Psoas muscle (tissue), 8 donors: ENCODE data around the gene GGCT. TPM values are rescaled to one million over a fixed set of nuclear protein-coding genes. Genes with fewer than 3 reads are reported as not detected.

Experiments used
- ATAC-seq, 4 donors: fragments of 200-7000 bp; cut with Tn5 transposase; one replicate each; pipeline ENCODE4 v1.9.1; 2020; ENCODE audit warnings: moderate library complexity in 3 of 4, mild to moderate bottlenecking in 2 of 4
- DNase-seq, 2 donors: peaks; one replicate each; pipeline ENCODE4 v3.0.0-alpha.2; 2020
- H3K27ac ChIP-seq: fragments of 200-600 bp; one replicate; pipeline ENCODE4 v1.8.0; 2022
- H3K27me3 ChIP-seq, 3 donors: fragments of 200-600 bp in 1 of 3; one replicate each; pipeline versions ENCODE4 v1.6.1 to v1.8.0; 2013 to 2022; ENCODE audit warnings: low read length in 2 of 3, mild to moderate bottlenecking in 2 of 3, moderate library complexity in 1 of 3; ENCODE audit not compliant: insufficient read depth in 3 of 3
- H3K36me3 ChIP-seq, 2 donors: fragments of 200-600 bp in 1 of 2; one replicate each; pipeline versions ENCODE4 v1.6.1 to v1.8.0; 2013 to 2022; ENCODE audit warnings: low read depth in 1 of 2, mild to moderate bottlenecking in 1 of 2, moderate library complexity in 1 of 2; ENCODE audit not compliant: insufficient read depth in 1 of 2
- H3K4me1 ChIP-seq: fragments of 200-600 bp; one replicate; pipeline ENCODE4 v1.8.0; 2022
- H3K4me3 ChIP-seq: fragments of 200-600 bp; one replicate; pipeline ENCODE4 v1.8.0; 2022; ENCODE audit warnings: mild to moderate bottlenecking
- H3K9me3 ChIP-seq: fragments of 200-600 bp; one replicate; pipeline ENCODE4 v1.8.0; 2022
- WGBS, 3 donors: extraction: QIAGEN DNeasy Blood & Tissue Kit; methylation state at CpG; one replicate each; pipeline versions ENCODE4 v1.1.6 to v1.1.7; 2013; 5-methylcytosine and 5-hydroxymethylcytosine counted together
- intact Hi-C, 2 donors: fragments of 100-400 bp; cut with DNase I; formaldehyde crosslinking; loops; one replicate each; pipeline versions ENCODE4 v1.11.0 to v1.14.2; 2022
- polyA plus RNA-seq, 3 donors: library from polyadenylated mRNA; stranded (reverse); fragments of 200-250 nt; gene quantifications; one replicate each; pipeline ENCODE4 v1.2.3, GENCODE V29; 2013
- total RNA-seq, 4 donors: library from RNA; stranded (reverse); fragmentation: NEBNext Ultra II Directional in 2 of 4; extraction: Animal tissue kit (Norgen Biotek cat#: 25700) in 2 of 4; gene quantifications; one replicate each; pipeline versions ENCODE4 v1.2.1 to v1.2.4, GENCODE V29; 2021 to 2023
- TF ChIP-seq, protein P1 (sequence below): fragments of 200-600 bp; IDR thresholded peaks from one replicate; pipeline ENCODE4 v1.8.0; 2022; ENCODE audit warnings: antibody characterized with exemption
- donor health status: healthy with polysubstance abuse.
- donor health status: DM: no; HTN: no; CAD: no; lungs with moderate emphysema.
- donor health status: Bipolar disorder and iron deficiency.
- donor health status: healthy.
- donor health status: DM: yes; HTN: yes; CAD: no.
- donor health status: DM: no; HTN: no; CAD: no.
- donor health status: DM: no; HTN: no; CAD: no.
- donor health status: DM: yes; HTN: yes; CAD: no.

The GGCT gene
- total and polyA plus RNA-seq, 7 donors: 16.2 to 55.7 (median 20.6) TPM

DNA sequence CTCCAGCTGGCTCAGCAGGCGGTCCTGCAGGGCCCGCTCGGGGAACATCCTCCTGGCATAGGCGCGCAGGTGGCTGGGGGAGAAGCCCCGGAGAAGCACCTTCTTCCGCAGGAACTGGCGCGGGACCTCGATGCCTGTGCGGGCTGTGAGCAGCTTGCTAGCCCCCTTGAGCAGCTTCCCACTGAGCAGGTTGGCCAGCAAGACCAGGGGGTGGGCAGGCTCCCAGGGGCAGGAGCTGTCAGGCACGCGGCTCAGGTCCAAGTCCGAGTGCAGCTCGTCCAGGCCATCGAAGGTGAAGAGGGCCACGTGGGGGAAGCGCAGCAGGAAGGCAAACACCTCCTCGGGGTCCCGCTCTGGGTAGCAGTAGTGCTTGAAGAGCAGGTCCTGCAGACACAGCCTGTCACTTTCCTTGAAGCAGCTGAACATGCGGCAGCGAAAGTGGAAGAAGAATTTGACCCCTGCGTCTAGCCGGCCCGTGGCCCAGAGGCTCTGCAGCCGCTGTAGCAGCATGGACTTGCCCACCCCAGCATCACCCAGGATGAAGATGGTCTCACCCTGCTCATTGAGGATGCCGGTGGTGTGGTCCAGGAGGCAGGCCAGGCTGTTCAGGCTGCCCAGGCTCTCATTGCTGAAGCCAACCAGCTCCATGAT is 52.2 kb downstream of the GGCT start:
- TF ChIP-seq, protein P1, sequence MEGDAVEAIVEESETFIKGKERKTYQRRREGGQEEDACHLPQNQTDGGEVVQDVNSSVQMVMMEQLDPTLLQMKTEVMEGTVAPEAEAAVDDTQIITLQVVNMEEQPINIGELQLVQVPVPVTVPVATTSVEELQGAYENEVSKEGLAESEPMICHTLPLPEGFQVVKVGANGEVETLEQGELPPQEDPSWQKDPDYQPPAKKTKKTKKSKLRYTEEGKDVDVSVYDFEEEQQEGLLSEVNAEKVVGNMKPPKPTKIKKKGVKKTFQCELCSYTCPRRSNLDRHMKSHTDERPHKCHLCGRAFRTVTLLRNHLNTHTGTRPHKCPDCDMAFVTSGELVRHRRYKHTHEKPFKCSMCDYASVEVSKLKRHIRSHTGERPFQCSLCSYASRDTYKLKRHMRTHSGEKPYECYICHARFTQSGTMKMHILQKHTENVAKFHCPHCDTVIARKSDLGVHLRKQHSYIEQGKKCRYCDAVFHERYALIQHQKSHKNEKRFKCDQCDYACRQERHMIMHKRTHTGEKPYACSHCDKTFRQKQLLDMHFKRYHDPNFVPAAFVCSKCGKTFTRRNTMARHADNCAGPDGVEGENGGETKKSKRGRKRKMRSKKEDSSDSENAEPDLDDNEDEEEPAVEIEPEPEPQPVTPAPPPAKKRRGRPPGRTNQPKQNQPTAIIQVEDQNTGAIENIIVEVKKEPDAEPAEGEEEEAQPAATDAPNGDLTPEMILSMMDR: no peak
- no peak overlapping the region for H3K27ac ChIP-seq
- WGBS, 3 donors: 80 to 92% (median 88%) methylated on average over 27 of the region's 27 CpGs
- H3K27me3 ChIP-seq: no peaks in the 10 kb centered on the region
- H3K9me3 ChIP-seq: no peaks in the 10 kb centered on the region
- intact Hi-C loops: no loop called here
- ATAC-seq (no peak), DNase-seq (no peak)
- peaks cover 0 to 75% of the 10 kb centered on the region in 2 donors for H3K36me3 ChIP-seq
- peaks cover 6% of the 10 kb centered on the region for H3K4me1 ChIP-seq
- H3K4me3 ChIP-seq: no peak overlapping the region

DNA sequence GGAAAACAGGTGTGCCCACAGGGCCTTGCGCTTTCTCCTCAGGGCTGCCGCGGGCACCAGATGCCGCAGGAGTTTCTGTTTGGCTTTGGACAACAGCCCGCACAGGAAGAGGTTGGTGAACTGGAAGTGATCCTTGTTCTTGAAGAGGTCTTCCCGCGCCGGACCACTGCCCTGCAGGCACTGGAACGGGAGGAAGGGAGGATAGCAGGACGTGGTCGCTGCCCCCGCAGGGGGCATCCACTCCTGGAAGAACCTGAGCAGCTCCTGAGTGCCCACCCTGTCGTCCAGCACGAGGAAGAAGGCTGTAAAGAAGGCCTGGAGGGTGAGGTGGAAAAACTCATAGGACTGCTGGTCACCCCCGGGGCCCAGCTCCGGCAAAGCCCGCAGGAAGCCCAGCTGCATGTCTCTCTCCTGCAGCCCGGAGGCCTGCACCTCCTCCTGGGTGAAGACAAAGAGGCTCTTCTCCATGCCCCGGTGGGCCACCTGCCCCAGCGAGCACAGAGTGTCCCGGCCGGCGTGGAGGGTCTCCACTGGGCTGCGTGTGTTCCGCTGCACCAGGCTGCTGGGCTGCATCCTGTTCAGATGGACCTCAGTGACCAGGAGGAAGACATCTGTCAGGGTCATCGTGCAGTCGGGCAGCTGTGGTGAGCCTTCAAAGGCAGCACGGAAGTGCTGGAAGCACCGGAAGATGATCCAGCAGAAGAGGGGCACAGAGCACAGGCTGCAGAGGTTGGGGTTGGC is 52.9 kb downstream of the GGCT start:
- Histone ChIP-seq H3K27me3 (no peaks in the 10 kb centered on the region), H3K4me3 (no peak overlapping the region), H3K9me3 (no peaks in the 10 kb centered on the region), H3K36me3 (peaks cover 2 to 82% of the 10 kb centered on the region in 2 donors), H3K4me1 (peaks cover 6% of the 10 kb centered on the region), H3K27ac (no peak overlapping the region)
- DNase-seq: no peak
- WGBS, 3 donors: 82 to 84% (median 83%) methylated on average over 24 to 29 of the region's 29 CpGs
- ATAC-seq: no peak
- intact Hi-C loops: no loop called here
- TF ChIP-seq, protein P1: no peak

DNA sequence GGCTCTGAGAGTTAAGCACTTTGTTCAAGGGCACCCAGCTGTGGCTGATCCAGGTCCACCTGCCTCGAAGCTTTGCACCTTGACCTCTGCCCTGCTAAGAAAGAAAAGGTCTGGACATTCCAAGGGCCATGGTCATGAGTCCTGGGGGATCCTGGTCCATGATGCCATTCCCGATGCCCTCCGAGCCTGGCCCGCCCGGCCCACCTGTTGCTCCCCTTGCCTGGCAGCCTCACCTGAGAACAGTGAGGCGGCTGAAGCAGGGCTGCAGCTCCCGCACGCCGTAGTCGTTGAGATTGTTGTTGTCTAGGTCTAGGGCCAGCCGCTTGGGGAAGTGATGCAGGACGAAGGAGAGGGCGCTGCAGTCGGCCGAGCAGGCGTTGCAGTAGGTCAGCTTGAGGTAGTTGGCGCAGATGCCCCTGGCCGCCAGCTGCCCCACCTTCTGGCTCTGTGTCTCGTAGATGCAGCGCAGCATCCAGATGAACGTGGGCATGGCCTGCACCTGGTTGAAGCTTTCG is 53.6 kb downstream of the GGCT start:
- H3K4me1 ChIP-seq: peaks cover 6% of the 10 kb centered on the region
- no peaks in the 10 kb centered on the region for H3K9me3 ChIP-seq
- H3K27me3 ChIP-seq: no peaks in the 10 kb centered on the region
- ATAC-seq (no peak), DNase-seq (no peak)
- 94 to 95% (median 94%) methylated on average over 22 of the region's 22 CpGs for WGBS, 3 donors
- peaks cover 4 to 84% of the 10 kb centered on the region in 2 donors for H3K36me3 ChIP-seq
- no peak overlapping the region for H3K4me3 ChIP-seq
- TF ChIP-seq, protein P1: no peak
- intact Hi-C loops: no loop called here
- no peak overlapping the region for H3K27ac ChIP-seq

DNA sequence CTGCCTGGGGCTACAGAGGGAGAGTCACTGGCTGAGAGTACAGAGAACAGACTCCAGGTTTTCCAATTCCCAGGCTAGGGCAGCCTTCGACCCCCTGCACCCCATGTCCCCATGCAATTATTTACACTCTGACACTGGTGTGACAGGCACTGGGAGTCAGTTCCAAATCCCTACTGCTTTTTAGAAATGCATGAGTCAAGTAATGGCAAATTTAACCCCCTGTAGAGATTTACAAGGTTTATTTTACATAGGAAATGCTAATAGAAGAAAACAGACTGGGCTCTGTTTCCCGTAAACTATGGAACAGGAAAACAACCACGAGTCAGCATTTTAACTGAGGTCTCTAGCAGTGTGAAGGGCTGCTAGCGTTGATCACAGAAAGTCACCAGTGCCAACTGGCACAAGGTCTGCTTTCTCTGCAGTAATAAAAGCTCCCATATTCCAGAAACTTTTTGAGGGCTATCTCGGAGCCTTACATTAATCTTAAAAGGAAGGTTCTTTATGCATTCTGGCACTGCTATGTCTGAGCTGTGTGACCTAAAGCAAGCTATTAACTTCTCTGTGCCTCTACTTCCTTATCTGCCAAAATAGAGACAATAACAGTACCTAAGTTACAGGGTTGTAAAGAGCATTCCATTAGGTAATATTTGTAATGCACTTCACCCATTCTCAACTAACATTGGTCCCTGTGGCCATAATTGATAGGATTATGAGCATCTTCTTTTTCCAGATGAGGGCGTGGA is 54.2 kb downstream of the GGCT start:
- H3K9me3 ChIP-seq: no peaks in the 10 kb centered on the region
- WGBS, 3 donors: 76 to 79% (median 77%) methylated on average over 6 of the region's 6 CpGs
- DNase-seq (no peak), ATAC-seq (no peak)
- TF ChIP-seq, protein P1: no peak
- peaks cover 6% of the 10 kb centered on the region for H3K4me1 ChIP-seq
- H3K4me3 ChIP-seq: no peak overlapping the region
- no peak overlapping the region for H3K27ac ChIP-seq
- H3K36me3 ChIP-seq: peaks cover 4 to 80% of the 10 kb centered on the region in 2 donors
- intact Hi-C loops: no loop called here
- H3K27me3 ChIP-seq: no peaks in the 10 kb centered on the region
